HCT116 (cell line): Measurements from ENCODE around the gene CLDN20. TPM values are rescaled to one million over a fixed set of nuclear protein-coding genes. Genes with fewer than 3 reads are reported as not detected.

Experiments
- ATAC-seq: fragments of 200-7000 bp; cut with Tn5 transposase; 2 replicates; pipeline ENCODE4 v1.9.1; 2020; ENCODE audit warnings: mild to moderate bottlenecking, moderate library complexity
- BruUV-seq: library from RNA; stranded (reverse); fragments of 400-500 nt; replicated peaks from 2 replicates; lab custom pipeline; 2021; lab: Mats Ljungman, UMichigan
- CTCF ChIA-PET: fragments of 300-600 bp; sonication (Branson Sonifier 250); formaldehyde crosslinking; loops from one replicate; lab custom pipeline; 2021; ENCODE audit warnings: antibody characterized with exemption; lab: Charles Lee
- POLR2A ChIA-PET: fragments of 300-600, 350-600 bp; sonication (Branson Sonifier 250); formaldehyde crosslinking; loops from one replicate; lab custom pipeline; 2021; ENCODE audit warnings: antibody characterized with exemption; lab: Charles Lee
- RAD21 ChIA-PET, 2 experiments: fragments of 300-600 bp; sonication (Branson Sonifier 250); formaldehyde crosslinking; loops; one replicate each; lab custom pipeline; 2023; ENCODE audit warnings: low total read pairs in 2 of 2; ENCODE audit not compliant: uncharacterized antibody in 2 of 2, unreplicated experiment in 2 of 2, low non-redundant PET in 1 of 2; lab: Charles Lee
- DNase-seq: peaks from one replicate; pipeline ENCODE4 v3.0.0-alpha.2; 2010; ENCODE audit warnings: low read depth, low spot score
- H2AFZ ChIP-seq: fragments of 200-600 bp; shearing (Covaris generic), sonication (generic); 2 replicates; pipeline ENCODE4 v1.6.1; 2017; ENCODE audit warnings: low read depth, mixed run types, mixed read lengths, antibody characterized with exemption, low read length; ENCODE audit not compliant: poor library complexity, severe bottlenecking
- H3K27ac ChIP-seq: 2 replicates; pipeline ENCODE4 v1.5.1; 2012; ENCODE audit warnings: low read depth, low read length
- H3K27me3 ChIP-seq: fragments of 200-600 bp; sonication (generic); 2 replicates; pipeline ENCODE4 v1.6.1; 2016; ENCODE audit warnings: mixed run types, low read length, mixed read lengths; ENCODE audit not compliant: insufficient read depth
- H3K36me3 ChIP-seq, 2 experiments: fragments of 200-500 bp in 1 of 2; fragments of 200-600 bp in 1 of 2; sonication (Bioruptor generic) in 1 of 2; sonication (generic) in 1 of 2; 2 replicates each; pipeline versions ENCODE4 v1.5.1 to v1.6.1; 2014 to 2016; ENCODE audit warnings: low read length in 2 of 2, inconsistent platforms in 1 of 2, mixed read lengths in 1 of 2, mixed run types in 1 of 2; ENCODE audit not compliant: insufficient read depth in 2 of 2, control insufficient read depth in 1 of 2
- H3K4me1 ChIP-seq, 2 experiments: fragments of 200-600 bp in 1 of 2; sonication (generic) in 1 of 2; 2 replicates each; pipeline versions ENCODE4 v1.5.1 to v1.6.1; 2012 to 2017; ENCODE audit warnings: low read length in 2 of 2, inconsistent platforms in 1 of 2, mild to moderate bottlenecking in 1 of 2, mixed read lengths in 1 of 2, mixed run types in 1 of 2, moderate library complexity in 1 of 2; ENCODE audit not compliant: insufficient read depth in 2 of 2, control insufficient read depth in 1 of 2
- H3K4me2 ChIP-seq: fragments of 200-600 bp; sonication (generic); 2 replicates; pipeline ENCODE4 v1.6.1; 2017; ENCODE audit warnings: mixed run types, low read length, mixed read lengths
- H3K4me3 ChIP-seq, 2 experiments: fragments of 200-600 bp in 1 of 2; sonication (generic) in 1 of 2; replicated peaks in 1 of 2; 2 replicates each; pipeline ENCODE4 v1.5.1; 2011 to 2016; ENCODE audit warnings: low read length in 2 of 2, control low read depth in 1 of 2, low read depth in 1 of 2, mild to moderate bottlenecking in 1 of 2, mixed read lengths in 1 of 2, mixed run types in 1 of 2
- H3K79me2 ChIP-seq: fragments of 200-600 bp; sonication (generic); 2 replicates; pipeline ENCODE4 v1.6.1; 2017; ENCODE audit warnings: mild to moderate bottlenecking, mixed run types, low read length, moderate library complexity, mixed read lengths; ENCODE audit not compliant: insufficient read depth
- H3K9ac ChIP-seq: fragments of 200-600 bp; sonication (generic); 2 replicates; pipeline ENCODE4 v1.6.1; 2016; ENCODE audit warnings: low read length, mixed read lengths
- H3K9me2 ChIP-seq: fragments of 200-600 bp; sonication (generic), shearing (Covaris generic); 2 replicates; pipeline ENCODE4 v1.6.1; 2017; ENCODE audit warnings: mixed run types, mild to moderate bottlenecking, moderate library complexity; ENCODE audit not compliant: insufficient read depth
- H3K9me3 ChIP-seq, 2 experiments: fragments of 200-500 bp in 1 of 2; fragments of 200-600 bp in 1 of 2; sonication (Bioruptor generic) in 1 of 2; sonication (generic) in 1 of 2; 2 replicates each; pipeline ENCODE4 v1.6.1; 2014 to 2017; ENCODE audit warnings: low read length in 2 of 2, mixed read lengths in 2 of 2, inconsistent platforms in 1 of 2, low read depth in 1 of 2, mild to moderate bottlenecking in 1 of 2, mixed run types in 1 of 2, moderate library complexity in 1 of 2; ENCODE audit not compliant: control insufficient read depth in 1 of 2, insufficient read depth in 1 of 2
- H4K20me1 ChIP-seq: fragments of 200-600 bp; sonication (generic), shearing (Covaris generic); 2 replicates; pipeline ENCODE4 v1.6.1; 2017; ENCODE audit warnings: mixed run types, mild to moderate bottlenecking, moderate library complexity; ENCODE audit not compliant: insufficient read depth
- CBX3 ChIP-seq: IDR thresholded peaks from 2 replicates; pipeline ENCODE4 v1.6.1; 2012; ENCODE audit warnings: low read depth
- ELF1 ChIP-seq: IDR thresholded peaks from 2 replicates; pipeline ENCODE4 v1.6.1; 2012; ENCODE audit warnings: low read depth, borderline replicate concordance
- EZH2 ChIP-seq: fragments of 200-600 bp; sonication (generic); IDR thresholded peaks from 2 replicates; pipeline ENCODE4 v1.6.1; 2017; ENCODE audit warnings: antibody characterized with exemption, mixed run types
- JUND ChIP-seq: IDR thresholded peaks from 2 replicates; pipeline ENCODE4 v1.6.1; 2012
- SRF ChIP-seq: IDR thresholded peaks from 2 replicates; pipeline ENCODE4 v1.6.1; 2012; ENCODE audit warnings: low read depth
- ZNF274 ChIP-seq: fragments of 200-500 bp; sonication (Bioruptor generic); IDR thresholded peaks from 2 replicates; pipeline ENCODE4 v1.6.1; 2014; ENCODE audit warnings: mild to moderate bottlenecking, low read depth, low read length, inconsistent platforms
- intact Hi-C: fragments of 100-400 bp; cut with micrococcal nuclease; formaldehyde crosslinking; loops from 2 replicates; pipeline ENCODE4 v1.10.0; 2022
- total RNA-seq: library from RNA; stranded (reverse); gene quantifications from one replicate; pipeline ENCODE4 v1.2.1, GENCODE V29; 2021; ENCODE audit not compliant: unreplicated experiment

CLDN20 gene
- total RNA-seq, 1 experiment from 2014 or later: not detected

- intact Hi-C loops: no loop called here
- peaks cover 10 to 28% of the 10 kb centered on the region in 2 experiments for H3K36me3 ChIP-seq
- 0 out of 2 replicates have a peak, but pooled peaks cover 3% of the 10 kb centered on the region for H4K20me1 ChIP-seq
- no TSS peak for BruUV-seq
- H3K27ac ChIP-seq: no peak overlapping the region
- ChIA-PET CTCF (no interaction called here), POLR2A (no interaction called here), RAD21 (no interaction called here)
- TF ChIP-seq CBX3: no peak
- H3K79me2 ChIP-seq: peaks cover 26% of the 10 kb centered on the region
- H3K4me1 ChIP-seq: no peaks in the 10 kb centered on the region
- DNase-seq: no peak
- no peak overlapping the region for H3K4me3 ChIP-seq
- H3K4me2 ChIP-seq: no peak overlapping the region
- H3K9me2 ChIP-seq: no peaks in the 10 kb centered on the region
- ATAC-seq: no peak
- H2AFZ ChIP-seq: no peak overlapping the region
- H3K9me3 ChIP-seq: no peaks in the 10 kb centered on the region
- no peak overlapping the region for H3K9ac ChIP-seq
- H3K27me3 ChIP-seq: no peaks in the 10 kb centered on the region
Measured at GRCh38 chr6:155303361-155303870, 39.6 kb downstream of the CLDN20 start.

- ATAC-seq (no peak), DNase-seq (no peak)
- no peaks in the 10 kb centered on the region for H3K27me3 ChIP-seq
- peaks cover 31 to 33% of the 10 kb centered on the region in 2 experiments for H3K36me3 ChIP-seq
- H3K9me3 ChIP-seq: no peaks in the 10 kb centered on the region
- H3K79me2 ChIP-seq: peaks cover 25% of the 10 kb centered on the region
- 0 out of 2 replicates have a peak, but pooled peaks cover 3% of the 10 kb centered on the region for H4K20me1 ChIP-seq
- H3K9ac ChIP-seq: no peak overlapping the region
- BruUV-seq: no TSS peak
- ChIA-PET RAD21 (no interaction called here), CTCF (no interaction called here), POLR2A (no interaction called here)
- no peak overlapping the region for H3K4me2 ChIP-seq
- intact Hi-C loops: no loop called here
- TF ChIP-seq EZH2: no peak
- no peak for TF ChIP-seq ELF1
- no peak for TF ChIP-seq SRF
- TF ChIP-seq ZNF274: no peak
- no peak for TF ChIP-seq JUND
- H3K27ac ChIP-seq: no peak overlapping the region
- H3K9me2 ChIP-seq: no peaks in the 10 kb centered on the region
- no peak overlapping the region for H2AFZ ChIP-seq
- H3K4me1 ChIP-seq: peaks cover 0 to 5% of the 10 kb centered on the region in 2 experiments; a peak in 2 of 4 replicates
- H3K4me3 ChIP-seq: no peak overlapping the region
Measured at GRCh38 chr6:155306958-155307357, 43.1 kb downstream of the CLDN20 start.
